HG03354 (cell line): ENCODE data around the gene FBXL7.

Source experiments
- ATAC-seq: cut with Tn5 transposase; IDR thresholded peaks from one replicate; pipeline ENCODE4 v1.9.1; 2021; ENCODE audit warnings: mild to moderate bottlenecking; ENCODE audit not compliant: unreplicated experiment, poor library complexity, severe bottlenecking

FBXL7 gene

DNA sequence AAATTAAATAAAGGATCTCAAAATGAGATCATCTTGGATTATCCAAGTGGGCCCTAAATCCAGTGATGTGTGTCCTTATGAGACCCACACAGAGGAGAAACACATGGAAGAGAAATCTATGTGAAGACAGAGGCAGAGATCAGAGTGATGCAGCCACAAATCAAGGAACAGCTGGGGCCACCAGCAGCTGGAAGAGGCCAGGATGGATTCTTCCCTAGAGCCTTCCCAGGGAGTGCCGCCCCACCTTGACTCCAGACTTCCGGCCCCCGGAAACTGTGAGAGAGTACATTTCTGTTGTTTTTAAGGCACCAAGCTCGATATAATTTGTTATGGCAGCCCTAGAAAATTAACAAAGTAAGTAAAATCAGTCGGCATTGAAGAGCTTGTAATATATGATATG, 286.9 kb downstream of the FBXL7 start:
- no peak for ATAC-seq

DNA sequence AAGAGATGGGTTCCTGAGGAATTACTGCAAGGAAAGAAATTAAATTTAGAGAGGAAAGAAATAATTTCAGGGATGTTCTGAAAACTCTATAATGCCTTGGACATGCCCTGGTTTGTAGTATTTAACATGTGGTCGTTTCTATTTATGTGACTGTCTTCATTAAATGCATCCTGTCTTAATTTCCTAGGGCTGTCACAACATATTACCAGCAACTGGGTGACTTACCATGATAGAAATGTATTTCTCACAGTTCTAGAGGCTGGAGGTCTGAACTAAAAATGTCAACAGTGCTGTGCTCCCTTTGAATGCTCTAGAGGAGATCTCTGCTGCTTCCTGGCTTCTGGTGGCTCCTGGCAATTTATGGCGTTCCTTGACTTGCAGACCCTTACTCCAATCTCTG, 287.7 kb downstream of the FBXL7 start:
- ATAC-seq, result no peak

DNA sequence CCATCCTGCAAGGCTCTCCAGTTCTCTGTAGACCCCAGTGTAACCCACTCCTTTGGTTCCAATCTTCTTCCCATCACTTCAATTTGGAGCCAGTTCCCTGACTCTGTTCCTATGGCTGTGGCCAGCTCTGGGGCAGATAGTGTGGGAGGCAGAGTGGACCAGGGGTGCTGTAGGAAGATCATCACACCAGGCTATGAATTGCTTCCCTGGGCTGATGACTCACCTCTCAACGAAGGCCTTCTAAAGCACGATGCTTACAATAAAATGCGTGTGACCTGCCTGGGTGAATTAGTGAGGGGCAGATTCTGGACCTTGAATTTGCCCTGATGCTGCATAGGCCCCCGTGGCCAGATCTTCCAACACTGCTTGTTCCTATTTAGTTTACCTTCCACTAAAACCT, 289.7 kb downstream of the FBXL7 start:
- no peak for ATAC-seq

DNA sequence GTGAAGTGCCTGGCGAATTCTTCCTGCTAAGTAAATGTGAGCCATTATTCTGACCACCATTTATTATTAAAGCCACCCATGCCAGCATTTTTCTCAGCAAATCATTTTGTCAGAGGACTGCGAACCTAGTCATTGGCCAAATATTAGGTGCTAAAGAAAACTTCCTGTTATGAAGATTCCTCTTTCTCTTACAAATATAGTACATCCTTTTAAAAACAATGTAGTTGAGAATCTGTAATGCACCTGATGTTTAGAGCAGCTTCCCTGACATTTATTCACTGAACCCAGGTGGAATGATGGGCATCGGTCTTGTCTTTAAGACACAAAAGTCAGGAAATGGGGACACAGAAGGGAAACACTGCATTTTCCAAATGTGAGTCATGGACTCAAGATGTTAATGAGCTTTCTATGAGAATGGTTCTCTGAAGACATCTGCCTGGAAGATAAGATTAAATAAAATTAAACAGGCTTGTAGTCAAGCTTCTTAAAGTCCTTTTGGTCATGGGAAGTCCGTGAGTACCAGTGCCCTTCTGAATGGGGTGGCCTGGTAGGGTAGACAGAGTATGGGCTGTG, 290.6 kb downstream of the FBXL7 start:
- no peak for ATAC-seq

DNA sequence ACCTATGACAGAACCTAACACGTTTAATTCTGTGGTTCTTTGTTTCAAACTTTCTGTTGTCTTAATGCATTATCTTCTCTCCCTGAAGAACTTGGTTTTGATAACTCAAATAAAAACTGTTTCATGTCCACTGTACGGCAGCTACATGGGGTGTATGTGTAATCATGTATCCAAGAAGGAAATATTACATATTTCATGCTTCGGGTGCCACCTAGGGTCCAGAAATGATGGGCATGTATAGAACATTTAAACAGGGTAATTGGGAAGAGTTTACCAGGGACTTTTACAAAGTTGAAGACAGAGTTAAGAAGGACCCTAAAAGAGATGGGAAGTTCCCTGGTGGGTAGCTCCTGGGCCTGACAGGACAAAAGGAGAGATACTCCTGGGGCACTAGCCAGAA, 291.3 kb downstream of the FBXL7 start:
- no peak for ATAC-seq

- ATAC-seq, result no peak
These were observed 291.9 kb downstream of the FBXL7 start for GRCh38 chr5:15791859-15792258.

- no peak for ATAC-seq
These were observed 294.3 kb downstream of the FBXL7 start for GRCh38 chr5:15794052-15794985.

GRCh38 chr5:15796096-15796495, 296.1 kb downstream of the FBXL7 start:
- no peak for ATAC-seq

DNA sequence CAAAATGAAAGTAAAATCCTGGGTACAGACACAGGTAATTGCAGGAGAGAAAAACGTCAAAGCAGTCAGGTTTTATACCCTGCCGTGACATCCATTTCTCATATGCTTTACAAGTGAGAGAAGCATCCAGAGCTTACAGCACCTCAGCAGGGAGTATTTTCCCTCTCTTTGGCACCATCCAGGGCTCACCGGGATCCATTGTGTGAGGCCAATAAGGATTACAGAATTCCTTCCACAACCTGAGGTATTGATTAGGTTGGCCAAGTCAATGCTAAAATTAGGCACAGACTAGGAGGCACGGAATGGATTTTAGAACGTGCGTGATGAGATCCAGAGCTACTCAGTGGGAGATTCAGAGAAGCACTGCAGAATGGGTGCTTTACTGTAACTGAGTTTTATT, 296.6 kb downstream of the FBXL7 start:
- no peak for ATAC-seq

- no peak for ATAC-seq
These were observed 297.1 kb downstream of the FBXL7 start for GRCh38 chr5:15797116-15797515.

DNA sequence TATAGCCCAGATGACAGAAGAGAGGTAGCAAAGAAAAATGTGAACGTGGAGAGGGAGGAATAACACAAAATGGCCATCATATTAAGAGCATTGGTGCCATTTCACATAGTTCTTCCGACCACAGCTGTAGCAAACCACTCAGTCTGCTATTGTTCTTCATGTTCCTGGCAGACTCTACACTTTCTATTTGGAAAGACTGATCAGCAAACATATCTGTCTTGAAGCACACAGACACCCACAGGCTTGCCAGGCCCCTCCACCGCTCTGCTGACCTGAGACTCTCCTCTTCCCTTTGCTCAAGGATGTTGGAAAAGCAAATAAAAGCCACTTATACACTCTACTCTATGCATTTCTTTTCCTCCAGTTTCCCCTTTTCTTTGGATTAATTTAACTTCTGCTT, 298.0 kb downstream of the FBXL7 start:
- no peak for ATAC-seq

- no peak for ATAC-seq
These were observed 299.0 kb downstream of the FBXL7 start for GRCh38 chr5:15799014-15799413.

- ATAC-seq, result no peak
These were observed 299.6 kb downstream of the FBXL7 start for GRCh38 chr5:15799612-15800011.

DNA sequence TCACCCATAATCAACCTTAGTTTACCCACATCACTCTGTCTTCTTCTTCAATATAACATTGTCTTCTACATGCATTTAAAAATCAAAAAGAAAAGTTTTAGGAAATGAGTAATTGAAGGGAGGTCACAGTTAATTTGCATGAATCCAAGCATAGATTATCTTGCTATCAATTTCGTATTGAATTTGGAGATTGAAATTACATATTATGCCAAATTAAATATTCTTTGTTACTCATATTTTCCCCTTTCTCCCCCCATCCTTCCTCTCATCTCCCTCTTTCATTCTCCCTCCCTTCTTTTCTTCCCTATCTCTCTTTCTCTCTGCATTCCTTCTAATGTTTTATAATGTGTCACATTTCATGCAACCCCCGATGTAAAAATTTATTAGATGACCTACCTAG, 303.3 kb downstream of the FBXL7 start:
- ATAC-seq, result no peak

DNA sequence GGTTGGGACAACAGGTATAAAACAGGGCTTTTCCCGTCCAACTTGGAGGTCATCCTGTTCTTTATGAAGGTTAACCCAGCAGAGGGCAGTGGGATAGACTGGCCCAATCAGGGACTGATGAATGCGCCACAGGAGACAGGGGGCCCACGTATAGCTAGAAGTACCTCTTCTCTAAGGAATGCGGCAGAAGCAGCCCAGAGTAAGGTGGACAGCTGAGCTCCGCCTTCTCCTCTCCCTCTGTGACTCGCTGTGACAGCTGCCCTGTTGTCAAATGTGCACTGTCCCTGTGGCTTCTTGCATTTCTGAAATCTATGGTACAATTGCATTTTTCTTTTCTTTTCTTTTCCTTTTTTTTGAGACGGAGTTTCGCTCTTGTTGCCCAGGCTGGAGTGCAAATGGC, 306.6 kb downstream of the FBXL7 start:
- no peak for ATAC-seq

DNA sequence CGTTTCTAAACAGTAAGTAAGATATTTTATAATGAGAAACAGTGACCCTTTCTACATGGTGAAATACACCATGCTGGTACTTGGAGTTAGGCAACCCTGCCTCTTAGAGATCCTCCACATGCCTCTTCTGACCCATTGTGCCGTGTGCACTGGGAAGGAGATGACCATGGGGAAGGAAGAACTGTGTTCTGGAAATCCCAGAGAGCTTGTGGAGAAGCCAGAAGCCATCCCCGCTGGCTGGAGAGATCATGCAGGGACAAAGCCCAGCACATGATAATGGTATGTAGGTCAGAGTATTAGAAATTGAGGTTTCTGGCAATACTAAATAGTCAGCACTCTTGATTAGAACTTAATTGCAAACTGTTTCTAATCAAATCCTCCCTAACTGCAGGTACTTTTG, 307.3 kb downstream of the FBXL7 start:
- no peak for ATAC-seq

DNA sequence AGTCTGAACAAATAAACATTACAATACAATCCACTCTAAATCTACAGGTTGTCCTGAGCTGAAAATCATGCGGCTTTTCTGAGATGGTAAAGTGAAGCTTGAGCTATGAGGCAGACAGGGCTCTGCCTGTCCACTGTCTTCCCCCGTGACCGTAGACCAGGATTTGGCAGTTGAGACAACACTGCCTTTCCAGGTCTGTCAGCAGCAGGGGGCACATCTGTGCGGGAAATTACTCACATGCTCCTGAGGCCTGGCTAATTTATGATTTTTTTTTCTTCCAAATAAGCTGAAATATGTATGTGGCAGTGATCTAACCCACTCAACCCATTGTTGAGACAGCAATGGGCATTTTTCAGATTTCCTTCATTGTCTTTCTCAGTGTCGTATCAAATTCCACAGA, 307.9 kb downstream of the FBXL7 start:
- ATAC-seq, result no peak

GRCh38 chr5:15808577-15808976, 308.6 kb downstream of the FBXL7 start:
- no peak for ATAC-seq

- ATAC-seq, result no peak
These were observed 319.6 kb downstream of the FBXL7 start for GRCh38 chr5:15819617-15820016.

GRCh38 chr5:15821506-15821905, 321.5 kb downstream of the FBXL7 start:
- no peak for ATAC-seq

GRCh38 chr5:15823398-15823797, 323.4 kb downstream of the FBXL7 start:
- ATAC-seq, result no peak
